Upper lobe of left lung (tissue), 4 donors: Measurements from ENCODE around the gene EVI5.

Source experiments
- EP300 ChIP-seq, 4 donors: sonication (generic); formaldehyde crosslinking; IDR thresholded peaks; one replicate each; pipeline ENCODE4 v1.5.1; 2017; ENCODE audit warnings: antibody characterized with exemption in 4 of 4, control low read depth in 2 of 4
- POLR2A ChIP-seq, 4 donors: fragments of 450-650 bp; IDR thresholded peaks; one replicate each; pipeline ENCODE4 v1.5.1; 2016 to 2017; ENCODE audit warnings: antibody characterized with exemption in 4 of 4, mild to moderate bottlenecking in 2 of 4
- POLR2AphosphoS5 ChIP-seq, 2 donors: sonication (generic); formaldehyde crosslinking; IDR thresholded peaks; one replicate each; pipeline ENCODE4 v1.5.1; 2017; ENCODE audit warnings: antibody characterized with exemption in 2 of 2
- TF ChIP-seq, protein P1 (sequence below), 6 experiments: fragments of 450-650 bp in 4 of 6; fragments of 200-600 bp in 2 of 6; sonication (generic) in 2 of 6; IDR thresholded peaks; one replicate each; pipeline ENCODE4 v1.5.1; 2016 to 2019; ENCODE audit warnings: antibody characterized with exemption in 6 of 6

DNA sequence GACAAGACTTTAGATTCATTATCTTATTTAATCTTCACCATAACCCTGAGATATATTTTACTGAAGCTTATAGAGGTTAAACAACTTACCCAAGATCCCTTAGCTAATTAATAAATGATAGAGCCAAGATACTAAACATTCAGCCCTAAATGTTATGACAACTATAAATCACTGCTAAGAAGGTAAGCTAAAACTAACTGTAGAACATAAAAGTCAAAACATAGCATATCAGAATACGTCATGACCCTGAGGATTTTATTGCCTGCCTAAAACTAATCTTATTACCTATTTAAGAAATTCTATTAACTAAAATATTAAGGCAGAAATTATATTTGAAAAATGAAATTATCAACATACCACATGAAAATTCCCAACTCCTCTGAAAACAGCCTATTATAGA, 22.6 kb downstream of the EVI5 start:
- TF ChIP-seq, protein P1, sequence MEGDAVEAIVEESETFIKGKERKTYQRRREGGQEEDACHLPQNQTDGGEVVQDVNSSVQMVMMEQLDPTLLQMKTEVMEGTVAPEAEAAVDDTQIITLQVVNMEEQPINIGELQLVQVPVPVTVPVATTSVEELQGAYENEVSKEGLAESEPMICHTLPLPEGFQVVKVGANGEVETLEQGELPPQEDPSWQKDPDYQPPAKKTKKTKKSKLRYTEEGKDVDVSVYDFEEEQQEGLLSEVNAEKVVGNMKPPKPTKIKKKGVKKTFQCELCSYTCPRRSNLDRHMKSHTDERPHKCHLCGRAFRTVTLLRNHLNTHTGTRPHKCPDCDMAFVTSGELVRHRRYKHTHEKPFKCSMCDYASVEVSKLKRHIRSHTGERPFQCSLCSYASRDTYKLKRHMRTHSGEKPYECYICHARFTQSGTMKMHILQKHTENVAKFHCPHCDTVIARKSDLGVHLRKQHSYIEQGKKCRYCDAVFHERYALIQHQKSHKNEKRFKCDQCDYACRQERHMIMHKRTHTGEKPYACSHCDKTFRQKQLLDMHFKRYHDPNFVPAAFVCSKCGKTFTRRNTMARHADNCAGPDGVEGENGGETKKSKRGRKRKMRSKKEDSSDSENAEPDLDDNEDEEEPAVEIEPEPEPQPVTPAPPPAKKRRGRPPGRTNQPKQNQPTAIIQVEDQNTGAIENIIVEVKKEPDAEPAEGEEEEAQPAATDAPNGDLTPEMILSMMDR (IDR thresholded peaks at IDR 0.05): no peak
- TF ChIP-seq POLR2A (IDR thresholded peaks at IDR 0.05) (no peak), POLR2AphosphoS5 (IDR thresholded peaks at IDR 0.05) (no peak), EP300 (IDR thresholded peaks at IDR 0.05) (no peak)
